ENCODE results near the gene CARD6. TPM values are rescaled to one million over a fixed set of nuclear protein-coding genes. Genes with fewer than 3 reads are reported as not detected.
A peak's percentile ranks its signal among the peaks of the same experiment; 100 is the strongest.

CARD6 gene
- total RNA-seq, 3 donors from 2014 or later, result 16.1 to 25.8 (median 16.7) TPM

DNA sequence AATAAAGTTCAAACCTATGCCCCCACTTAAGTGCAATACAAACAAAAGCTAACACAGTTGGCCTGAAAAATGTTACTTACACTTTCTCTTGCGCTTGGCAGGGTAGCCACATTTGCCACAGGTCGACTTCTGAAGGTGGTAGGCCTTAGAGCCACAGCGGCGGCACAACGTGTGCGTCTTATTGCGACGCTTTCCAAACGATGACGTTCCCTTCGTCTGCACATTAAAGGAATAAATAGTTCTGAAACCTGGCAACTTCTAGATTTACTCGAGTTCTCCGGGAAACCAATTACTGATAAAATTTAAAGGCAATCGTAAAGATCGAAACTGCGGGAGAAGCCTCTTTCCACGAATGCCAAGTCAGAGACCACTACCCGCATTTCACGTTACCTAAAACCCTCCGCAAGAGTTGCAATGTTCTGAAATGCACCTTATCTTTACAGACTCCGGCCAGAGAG is 6.7 kb upstream of the CARD6 start:
- Histone ChIP-seq H3K27ac (peak overlapping the region; percentile 97 to 99), H3K4me3 (peak overlapping the region; percentile 74 to 88 (median 75)), H3K4me1 (peaks cover 0 to 8% of the 10 kb centered on the region in 2 donors), H3K27me3 (no peaks in the 10 kb centered on the region), H3K9me3 (no peaks in the 10 kb centered on the region), H3K36me3 (no peaks in the 10 kb centered on the region)
- TF ChIP-seq POLR2A (IDR thresholded peaks at IDR 0.05), result no peak
- TF ChIP-seq, protein P1, sequence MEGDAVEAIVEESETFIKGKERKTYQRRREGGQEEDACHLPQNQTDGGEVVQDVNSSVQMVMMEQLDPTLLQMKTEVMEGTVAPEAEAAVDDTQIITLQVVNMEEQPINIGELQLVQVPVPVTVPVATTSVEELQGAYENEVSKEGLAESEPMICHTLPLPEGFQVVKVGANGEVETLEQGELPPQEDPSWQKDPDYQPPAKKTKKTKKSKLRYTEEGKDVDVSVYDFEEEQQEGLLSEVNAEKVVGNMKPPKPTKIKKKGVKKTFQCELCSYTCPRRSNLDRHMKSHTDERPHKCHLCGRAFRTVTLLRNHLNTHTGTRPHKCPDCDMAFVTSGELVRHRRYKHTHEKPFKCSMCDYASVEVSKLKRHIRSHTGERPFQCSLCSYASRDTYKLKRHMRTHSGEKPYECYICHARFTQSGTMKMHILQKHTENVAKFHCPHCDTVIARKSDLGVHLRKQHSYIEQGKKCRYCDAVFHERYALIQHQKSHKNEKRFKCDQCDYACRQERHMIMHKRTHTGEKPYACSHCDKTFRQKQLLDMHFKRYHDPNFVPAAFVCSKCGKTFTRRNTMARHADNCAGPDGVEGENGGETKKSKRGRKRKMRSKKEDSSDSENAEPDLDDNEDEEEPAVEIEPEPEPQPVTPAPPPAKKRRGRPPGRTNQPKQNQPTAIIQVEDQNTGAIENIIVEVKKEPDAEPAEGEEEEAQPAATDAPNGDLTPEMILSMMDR (IDR thresholded peaks at IDR 0.05), result no peak
- no peak for TF ChIP-seq POLR2AphosphoS5 (IDR thresholded peaks at IDR 0.05)
- intact Hi-C loops (cut with DNase I; ENCODE audit: low total_unique reads), result no loop called here
- DNase-seq (ENCODE audit: low spot score in 2 of 2), result no peak

DNA sequence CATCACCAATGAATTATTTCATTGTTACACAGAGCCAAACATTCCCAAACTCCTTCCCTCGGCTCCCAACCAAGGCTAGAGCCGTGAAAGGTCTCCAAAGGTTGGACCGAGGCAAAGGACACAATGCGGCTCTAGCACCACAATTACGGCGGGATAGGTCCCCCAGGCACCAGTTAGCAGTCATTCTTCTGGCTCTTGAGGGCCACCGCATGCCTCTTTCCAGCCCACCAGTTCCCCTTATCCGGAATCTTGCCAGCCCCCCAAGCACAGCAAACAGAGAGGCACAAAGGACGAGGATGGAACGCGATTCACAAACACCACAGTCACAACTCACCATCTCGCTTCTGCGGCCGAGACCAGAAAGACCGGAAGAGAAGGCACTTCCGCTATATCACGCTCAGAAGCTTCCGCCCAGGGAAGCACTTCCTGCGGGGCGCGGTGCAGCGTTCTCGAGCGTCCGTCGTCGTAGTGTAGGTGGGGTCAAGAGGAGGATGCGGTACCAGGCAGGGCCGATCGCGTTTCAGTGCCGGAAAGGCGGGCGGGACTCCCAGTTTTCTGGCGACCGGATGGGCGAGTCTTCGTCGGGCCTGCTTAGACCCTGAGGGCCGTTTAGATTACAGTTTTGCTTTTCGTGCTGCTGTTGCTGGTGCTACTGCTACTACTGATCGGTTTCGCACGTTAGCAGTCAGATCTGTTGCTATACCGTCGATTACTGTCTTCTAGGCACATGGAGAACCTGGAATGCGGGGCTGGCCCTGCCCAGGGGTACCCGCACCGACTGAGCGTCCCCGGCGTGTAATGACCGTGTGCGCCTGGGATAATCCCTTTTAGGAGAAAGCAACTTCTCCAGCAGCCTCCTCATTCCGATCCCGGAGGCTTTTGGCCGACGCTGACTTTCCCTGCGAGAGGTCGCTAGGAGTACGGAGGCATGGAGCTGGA is 6.0 kb upstream of the CARD6 start, which contains the start of gene RPL37:
RPL37 (minus strand) TSS at position 374 of the 939 bp plus-strand sequence; CDS start at position 337, 37 bp downstream.
- Histone ChIP-seq H3K4me3 (peak within 1 kb of the TSS; percentile 74 to 88 (median 75)), H3K27ac (peak within 1 kb of the TSS; percentile 97 to 99), H3K27me3 (no peaks in the 10 kb centered on the region), H3K4me1 (peaks cover 0 to 8% of the 10 kb centered on the region in 2 donors), H3K9me3 (no peaks in the 10 kb centered on the region), H3K36me3 (no peaks in the 10 kb centered on the region)
- intact Hi-C loops (cut with DNase I; ENCODE audit: low total_unique reads), result no loop called here
- DNase-seq (ENCODE audit: low spot score in 2 of 2), result peak; percentile 94 to 97
- TF ChIP-seq POLR2A (IDR thresholded peaks at IDR 0.05) (peak; percentile 49), POLR2AphosphoS5 (IDR thresholded peaks at IDR 0.05) (peak; percentile 94 to 99 (median 97))
- TF ChIP-seq, protein P1 (IDR thresholded peaks at IDR 0.05), result no peak

DNA sequence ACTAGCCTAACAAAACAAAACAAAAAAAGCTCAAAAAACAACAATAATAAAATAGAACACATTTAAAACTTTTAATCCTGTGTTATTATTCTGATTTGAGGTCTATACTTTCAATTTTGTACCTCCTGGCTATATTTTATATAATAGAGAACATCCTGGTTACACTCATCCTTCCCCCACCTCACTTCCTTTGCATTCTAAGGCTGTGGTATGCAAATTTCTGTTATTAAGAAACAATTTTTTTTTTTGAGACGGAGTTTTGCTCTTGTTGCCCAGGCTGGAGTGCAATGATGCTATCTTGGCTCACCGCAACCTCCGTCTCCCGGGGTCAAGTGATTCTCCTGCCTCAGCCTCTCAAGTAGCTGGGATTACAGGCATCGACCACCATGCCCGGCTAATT is 3.1 kb upstream of the CARD6 start:
- no peak for DNase-seq (ENCODE audit: low spot score in 2 of 2)
- no peaks in the 10 kb centered on the region for H3K9me3 ChIP-seq
- TF ChIP-seq POLR2AphosphoS5 (IDR thresholded peaks at IDR 0.05) (no peak), POLR2A (IDR thresholded peaks at IDR 0.05) (no peak)
- TF ChIP-seq, protein P1 (IDR thresholded peaks at IDR 0.05), result no peak

DNA sequence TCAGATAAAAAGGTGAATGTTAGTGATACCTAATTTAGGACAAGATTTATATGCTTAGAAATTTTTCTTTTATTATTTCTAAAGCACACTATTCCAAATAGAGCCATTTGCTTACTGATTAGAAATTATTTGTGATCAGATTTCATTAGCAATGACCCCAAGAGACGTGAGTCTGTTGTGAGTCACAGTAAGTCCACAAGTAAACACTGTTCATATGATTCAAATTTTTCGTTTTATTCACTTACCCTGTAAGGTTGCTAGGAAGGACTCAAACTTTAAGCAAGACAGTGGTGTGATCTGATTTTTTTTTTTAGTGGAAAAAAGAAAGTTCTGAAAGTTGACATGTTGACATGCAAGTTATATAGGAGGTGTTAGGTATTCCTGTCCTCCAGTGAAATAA is 1.2 kb downstream of the CARD6 start:
- Histone ChIP-seq H3K36me3 (no peaks in the 10 kb centered on the region), H3K9me3 (no peaks in the 10 kb centered on the region), H3K4me1 (no peaks in the 10 kb centered on the region), H3K27ac (peak overlapping the region in 1 of 2 donors; percentile 81), H3K27me3 (no peaks in the 10 kb centered on the region), H3K4me3 (peak overlapping the region; percentile 43 to 61 (median 44))
- intact Hi-C loops (cut with DNase I; ENCODE audit: low total_unique reads), result loop anchor here (10.0 kb wide), 1 partner anchor 1358 kb away; no protein-coding TSS in a partner anchor
- TF ChIP-seq POLR2AphosphoS5 (IDR thresholded peaks at IDR 0.05) (no peak), POLR2A (IDR thresholded peaks at IDR 0.05) (no peak)
- TF ChIP-seq, protein P1 (IDR thresholded peaks at IDR 0.05), result no peak
- no peak for DNase-seq (ENCODE audit: low spot score in 2 of 2)

More for the DNA sequence above, 3.1 kb upstream of the CARD6 start:
- intact Hi-C loops (cut with DNase I; ENCODE audit: low total_unique reads), result no loop called here
- H3K36me3 ChIP-seq, result no peaks in the 10 kb centered on the region
- H3K27ac ChIP-seq, result no peak overlapping the region
- no peaks in the 10 kb centered on the region for H3K27me3 ChIP-seq
- peaks cover 0 to 6% of the 10 kb centered on the region in 2 donors for H3K4me1 ChIP-seq
- H3K4me3 ChIP-seq, result no peak overlapping the region

DNA sequence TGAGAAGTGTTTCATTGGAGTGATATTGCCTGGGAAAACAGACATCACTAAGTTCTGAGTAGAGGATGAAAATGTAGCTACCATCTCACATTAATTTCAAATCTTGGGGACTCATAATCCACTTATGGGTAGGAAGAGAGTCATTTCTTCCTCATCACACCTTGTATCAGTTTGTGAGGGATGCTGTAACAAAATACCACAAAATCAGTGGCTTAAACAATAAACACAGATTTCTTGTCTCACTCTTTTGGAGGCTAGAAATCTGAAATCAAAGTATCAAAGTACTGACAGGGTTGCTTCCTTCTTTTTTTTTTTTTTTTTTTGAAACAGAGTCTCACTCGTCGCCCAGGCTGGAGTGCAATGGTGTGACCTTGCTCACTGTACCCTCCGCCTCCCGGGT is 3.4 kb downstream of the CARD6 start:
- Histone ChIP-seq H3K4me1 (no peaks in the 10 kb centered on the region), H3K27me3 (no peaks in the 10 kb centered on the region), H3K9me3 (no peaks in the 10 kb centered on the region), H3K27ac (no peak overlapping the region), H3K36me3 (no peaks in the 10 kb centered on the region), H3K4me3 (no peak overlapping the region)
- intact Hi-C loops (cut with DNase I; ENCODE audit: low total_unique reads), result loop anchor here (10.0 kb wide), 1 partner anchor 1360 kb away; no protein-coding TSS in a partner anchor
- no peak for DNase-seq (ENCODE audit: low spot score in 2 of 2)
- TF ChIP-seq, protein P1 (IDR thresholded peaks at IDR 0.05), result no peak
- TF ChIP-seq POLR2A (IDR thresholded peaks at IDR 0.05) (no peak), POLR2AphosphoS5 (IDR thresholded peaks at IDR 0.05) (no peak)

Data from breast epithelium (tissue), 4 donors.